Gastrocnemius medialis (tissue), 4 donors: ENCODE measurements around the gene PICALM.

Source experiments
- POLR2A ChIP-seq, 2 donors: fragments of 450-650 bp; IDR thresholded peaks; one replicate each; pipeline ENCODE4 v1.6.1; 2017; ENCODE audit warnings: antibody characterized with exemption in 2 of 2, mild to moderate bottlenecking in 2 of 2, moderate library complexity in 2 of 2
- TF ChIP-seq, protein P1 (sequence below), 5 experiments: fragments of 450-650 bp in 3 of 5; fragments of 200-600 bp in 2 of 5; sonication (generic) in 2 of 5; IDR thresholded peaks in 4 of 5; conservative IDR thresholded peaks in 1 of 5; 1 replicate in 4 of 5; 2 replicates in 1 of 5; pipeline ENCODE4 v1.5.1; 2016 to 2019; ENCODE audit warnings: antibody characterized with exemption in 5 of 5, mild to moderate bottlenecking in 3 of 5, moderate library complexity in 3 of 5

- TF ChIP-seq, protein P1, sequence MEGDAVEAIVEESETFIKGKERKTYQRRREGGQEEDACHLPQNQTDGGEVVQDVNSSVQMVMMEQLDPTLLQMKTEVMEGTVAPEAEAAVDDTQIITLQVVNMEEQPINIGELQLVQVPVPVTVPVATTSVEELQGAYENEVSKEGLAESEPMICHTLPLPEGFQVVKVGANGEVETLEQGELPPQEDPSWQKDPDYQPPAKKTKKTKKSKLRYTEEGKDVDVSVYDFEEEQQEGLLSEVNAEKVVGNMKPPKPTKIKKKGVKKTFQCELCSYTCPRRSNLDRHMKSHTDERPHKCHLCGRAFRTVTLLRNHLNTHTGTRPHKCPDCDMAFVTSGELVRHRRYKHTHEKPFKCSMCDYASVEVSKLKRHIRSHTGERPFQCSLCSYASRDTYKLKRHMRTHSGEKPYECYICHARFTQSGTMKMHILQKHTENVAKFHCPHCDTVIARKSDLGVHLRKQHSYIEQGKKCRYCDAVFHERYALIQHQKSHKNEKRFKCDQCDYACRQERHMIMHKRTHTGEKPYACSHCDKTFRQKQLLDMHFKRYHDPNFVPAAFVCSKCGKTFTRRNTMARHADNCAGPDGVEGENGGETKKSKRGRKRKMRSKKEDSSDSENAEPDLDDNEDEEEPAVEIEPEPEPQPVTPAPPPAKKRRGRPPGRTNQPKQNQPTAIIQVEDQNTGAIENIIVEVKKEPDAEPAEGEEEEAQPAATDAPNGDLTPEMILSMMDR (IDR thresholded peaks at IDR 0.05 in 4 of 5, conservative IDR thresholded peaks at IDR 0.05 in 1 of 5) = no peak
- TF ChIP-seq POLR2A (IDR thresholded peaks at IDR 0.05) = no peak
These were observed 156.5 kb downstream of the PICALM start for GRCh38 chr11:85912414-85912813.
